Natural killer cell (primary cell): ENCODE data around the gene VWC2L. TPM values are rescaled to one million over a fixed set of nuclear protein-coding genes. Genes with fewer than 3 reads are reported as not detected.

Experiments used
- ATAC-seq, 3 donors: fragments of 150-1000 bp in 2 of 3; fragments of 200-7000 bp in 1 of 3; cut with Tn5 transposase; 1 replicate in 1 of 3; 2 replicates in 2 of 3; pipeline ENCODE4 v1.10.0; 2021; ENCODE audit warnings: mild to moderate bottlenecking in 2 of 3, moderate library complexity in 2 of 3
- DNase-seq, 2 donors: peaks; one replicate each; pipeline versions ENCODE4 v3.0.0 to v3.0.0-alpha.2; 2013 to 2021; ENCODE audit warnings: mixed read lengths in 1 of 2
- H3K27ac ChIP-seq: one replicate; pipeline ENCODE4 v1.5.1; 2013; ENCODE audit warnings: mild to moderate bottlenecking, low read length
- H3K27me3 ChIP-seq: one replicate; pipeline ENCODE4 v1.6.1; 2013; ENCODE audit warnings: low read length; ENCODE audit not compliant: control insufficient read depth, insufficient read depth
- H3K36me3 ChIP-seq: one replicate; pipeline ENCODE4 v1.6.1; 2013; ENCODE audit warnings: low read length; ENCODE audit not compliant: control insufficient read depth, insufficient read depth
- H3K4me1 ChIP-seq: one replicate; pipeline ENCODE4 v1.6.1; 2013; ENCODE audit warnings: low read length; ENCODE audit not compliant: control insufficient read depth, insufficient read depth
- H3K4me3 ChIP-seq: one replicate; pipeline ENCODE4 v1.5.1; 2013; ENCODE audit warnings: low read length
- H3K9me3 ChIP-seq: one replicate; pipeline ENCODE4 v1.6.1; 2013; ENCODE audit warnings: low read length; ENCODE audit not compliant: control insufficient read depth, insufficient read depth
- H3K27ac Mint-ChIP-seq, 2 donors: one replicate each; pipeline ENCODE4 v1.8.0; 2022; ENCODE audit warnings: mild to moderate bottlenecking in 2 of 2, mixed read lengths in 2 of 2, moderate library complexity in 1 of 2
- H3K27me3 Mint-ChIP-seq, 2 donors: one replicate each; pipeline ENCODE4 v1.8.0; 2022; ENCODE audit warnings: low read depth in 2 of 2, mixed read lengths in 2 of 2
- H3K36me3 Mint-ChIP-seq: one replicate; pipeline ENCODE4 v1.8.0; 2022; ENCODE audit warnings: mixed read lengths
- H3K4me1 Mint-ChIP-seq, 2 donors: one replicate each; pipeline ENCODE4 v1.8.0; 2022; ENCODE audit warnings: mixed read lengths in 2 of 2
- H3K4me3 Mint-ChIP-seq: one replicate; pipeline ENCODE4 v1.8.0; 2022; ENCODE audit warnings: mild to moderate bottlenecking, moderate library complexity, mixed read lengths
- H3K9me3 Mint-ChIP-seq, 2 donors: one replicate each; pipeline ENCODE4 v1.8.0; 2022; ENCODE audit warnings: mixed read lengths in 2 of 2
- WGBS: methylation state at CpG from one replicate; pipeline ENCODE4 v1.1.7; 2013; ENCODE audit warnings: missing lambda C conversion rate; ENCODE audit not compliant: insufficient coverage; 5-methylcytosine and 5-hydroxymethylcytosine counted together
- intact Hi-C: fragments of 100-400 bp; cut with micrococcal nuclease; formaldehyde crosslinking; loops from one replicate; pipeline ENCODE4 v1.14.2; 2022
- total RNA-seq, 4 donors: library from RNA; stranded (reverse); fragments of 120-200 nt in 1 of 4; gene quantifications; one replicate each; pipeline versions ENCODE4 v1.2.3 to v1.2.4, GENCODE V29; 2013 to 2022
- TF ChIP-seq, protein P1 (sequence below): fragments of 200-600 bp; IDR thresholded peaks from one replicate; pipeline ENCODE4 v1.8.0; 2022; ENCODE audit warnings: antibody characterized with exemption

Gene VWC2L
- total RNA-seq, 3 donors from 2014 or later (not counting 1 experiment from before 2014, with no cell fraction given), result not detected

DNA sequence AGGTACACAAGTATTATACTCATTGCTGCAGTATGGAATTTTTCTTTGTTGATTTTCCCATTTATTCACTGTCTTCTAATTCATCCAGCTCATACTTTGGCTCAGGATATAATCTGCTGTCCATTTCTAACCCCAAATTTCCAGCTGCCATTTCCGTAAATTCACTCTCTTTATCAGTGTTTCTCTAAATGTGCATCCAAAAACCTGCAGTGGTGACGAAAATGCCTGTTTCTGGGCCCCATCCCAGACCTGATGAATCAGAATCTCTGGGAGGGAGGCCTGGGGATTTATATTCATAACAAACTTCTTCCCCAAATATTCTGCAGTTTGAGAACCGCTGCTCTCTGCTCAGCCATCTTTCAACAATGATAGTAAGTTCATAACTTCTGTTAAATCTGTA is 86.6 kb downstream of the VWC2L start:
- TF ChIP-seq, protein P1, sequence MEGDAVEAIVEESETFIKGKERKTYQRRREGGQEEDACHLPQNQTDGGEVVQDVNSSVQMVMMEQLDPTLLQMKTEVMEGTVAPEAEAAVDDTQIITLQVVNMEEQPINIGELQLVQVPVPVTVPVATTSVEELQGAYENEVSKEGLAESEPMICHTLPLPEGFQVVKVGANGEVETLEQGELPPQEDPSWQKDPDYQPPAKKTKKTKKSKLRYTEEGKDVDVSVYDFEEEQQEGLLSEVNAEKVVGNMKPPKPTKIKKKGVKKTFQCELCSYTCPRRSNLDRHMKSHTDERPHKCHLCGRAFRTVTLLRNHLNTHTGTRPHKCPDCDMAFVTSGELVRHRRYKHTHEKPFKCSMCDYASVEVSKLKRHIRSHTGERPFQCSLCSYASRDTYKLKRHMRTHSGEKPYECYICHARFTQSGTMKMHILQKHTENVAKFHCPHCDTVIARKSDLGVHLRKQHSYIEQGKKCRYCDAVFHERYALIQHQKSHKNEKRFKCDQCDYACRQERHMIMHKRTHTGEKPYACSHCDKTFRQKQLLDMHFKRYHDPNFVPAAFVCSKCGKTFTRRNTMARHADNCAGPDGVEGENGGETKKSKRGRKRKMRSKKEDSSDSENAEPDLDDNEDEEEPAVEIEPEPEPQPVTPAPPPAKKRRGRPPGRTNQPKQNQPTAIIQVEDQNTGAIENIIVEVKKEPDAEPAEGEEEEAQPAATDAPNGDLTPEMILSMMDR, result no peak
- peaks cover 2% of the 10 kb centered on the region for H3K9me3 ChIP-seq
- no peak overlapping the region for H3K27ac ChIP-seq
- no peak overlapping the region for H3K4me3 ChIP-seq
- Mint-ChIP-seq H3K4me3 (no peak overlapping the region), H3K27ac (no peak overlapping the region), H3K4me1 (no peaks in the 10 kb centered on the region), H3K36me3 (no peaks in the 10 kb centered on the region), H3K27me3 (no peaks in the 10 kb centered on the region), H3K9me3 (peaks cover 3% of the 10 kb centered on the region in 2 donors)
- 44% methylated on average over 2 of the region's 3 CpGs for WGBS
- ATAC-seq (no peak), DNase-seq (no peak)
- H3K27me3 ChIP-seq, result no peaks in the 10 kb centered on the region
- no peaks in the 10 kb centered on the region for H3K4me1 ChIP-seq
- H3K36me3 ChIP-seq, result no peaks in the 10 kb centered on the region
- intact Hi-C loops, result no loop called here

DNA sequence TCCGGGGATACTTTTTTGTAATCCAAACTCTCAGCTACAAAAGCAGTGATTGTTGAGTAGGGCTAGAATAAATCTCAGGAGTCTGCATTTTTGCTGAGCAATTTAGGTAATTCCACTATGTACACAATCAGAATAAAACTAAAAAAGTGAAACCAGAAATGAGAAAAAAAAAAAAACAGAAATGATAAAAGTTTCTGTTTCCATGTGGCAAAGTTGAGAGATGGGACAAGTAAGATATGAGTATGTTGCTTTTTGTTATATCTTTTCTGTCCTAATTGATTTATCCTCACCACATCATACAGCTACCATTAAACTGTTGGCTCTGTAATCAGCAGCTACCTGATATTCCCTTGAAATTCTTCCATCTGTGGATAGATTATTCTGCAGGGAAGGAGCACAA is 92.7 kb downstream of the VWC2L start:
- Histone ChIP-seq H3K27ac (no peak overlapping the region), H3K27me3 (no peaks in the 10 kb centered on the region), H3K9me3 (no peaks in the 10 kb centered on the region), H3K36me3 (no peaks in the 10 kb centered on the region), H3K4me3 (no peak overlapping the region), H3K4me1 (no peaks in the 10 kb centered on the region)
- TF ChIP-seq, protein P1, result no peak
- H3K27ac Mint-ChIP-seq, result no peak overlapping the region
- H3K4me3 Mint-ChIP-seq, result no peak overlapping the region
- ATAC-seq (no peak), DNase-seq (no peak)
- H3K4me1 Mint-ChIP-seq, result no peaks in the 10 kb centered on the region
- intact Hi-C loops, result no loop called here
- H3K27me3 Mint-ChIP-seq, result no peaks in the 10 kb centered on the region
- peaks cover 2 to 7% of the 10 kb centered on the region in 2 donors for H3K9me3 Mint-ChIP-seq
- WGBS, result no CpG with 5 or more reads among the region's 1 CpG
- H3K36me3 Mint-ChIP-seq, result no peaks in the 10 kb centered on the region

DNA sequence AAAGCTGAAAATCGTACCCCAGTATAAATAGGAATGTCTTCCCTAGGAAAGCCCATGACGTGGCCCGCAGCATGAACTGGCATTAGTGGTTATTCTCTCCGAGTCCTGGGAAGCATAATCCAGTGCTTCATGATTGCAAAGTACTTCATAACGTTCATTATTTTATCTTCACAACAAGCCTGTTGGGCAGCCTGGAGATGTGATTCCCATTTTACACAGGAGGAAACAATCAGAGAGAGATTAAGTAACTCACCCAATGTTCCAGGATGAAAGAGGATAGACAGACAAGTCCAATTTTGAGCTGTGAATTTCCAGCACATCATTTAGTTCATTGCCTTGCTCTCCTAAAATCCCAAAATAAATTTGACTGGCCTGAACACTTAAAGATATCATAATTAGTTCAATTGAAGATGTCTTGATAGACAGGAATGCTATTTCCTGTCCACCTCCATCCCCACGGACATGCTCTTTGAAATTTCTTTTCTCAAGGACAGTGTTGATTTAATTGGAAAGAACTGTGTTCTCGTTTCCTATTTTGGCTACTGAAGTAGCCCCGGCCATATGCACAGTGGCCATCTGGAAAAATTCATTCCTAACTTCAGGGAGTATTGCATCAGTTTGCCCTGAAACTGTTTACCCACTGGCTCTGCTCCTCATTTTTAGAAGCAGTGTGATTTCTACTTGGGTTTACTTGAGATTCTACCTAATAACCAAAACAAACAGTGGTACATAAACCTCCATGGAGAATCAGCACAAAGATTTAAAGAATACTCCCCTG is 93.9 kb downstream of the VWC2L start:
- TF ChIP-seq, protein P1, result no peak
- 88% methylated on average over 8 of the region's 8 CpGs for WGBS

DNA sequence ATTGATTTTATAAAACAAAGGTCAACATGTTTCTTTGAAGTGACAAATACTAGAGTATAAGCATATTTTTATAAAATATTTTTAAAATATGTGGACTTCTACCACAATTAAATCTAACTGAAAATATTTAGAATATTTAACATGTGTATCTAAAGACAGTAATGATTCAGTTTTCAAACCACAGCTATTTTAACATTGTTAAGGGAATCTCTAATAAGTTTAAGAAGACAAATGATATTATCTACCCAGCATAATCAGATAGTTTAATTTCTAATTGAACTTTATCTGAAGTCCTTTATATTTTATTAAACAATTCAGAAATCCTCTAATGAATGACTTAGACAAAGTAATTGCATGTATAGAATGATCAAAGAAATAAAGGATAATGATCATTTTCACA is 96.2 kb downstream of the VWC2L start:
- Histone ChIP-seq H3K9me3 (no peaks in the 10 kb centered on the region), H3K4me1 (no peaks in the 10 kb centered on the region), H3K4me3 (no peak overlapping the region), H3K27ac (no peak overlapping the region), H3K27me3 (no peaks in the 10 kb centered on the region), H3K36me3 (no peaks in the 10 kb centered on the region)
- TF ChIP-seq, protein P1, result no peak
- ATAC-seq (no peak), DNase-seq (no peak)
- Mint-ChIP-seq H3K27ac (no peak overlapping the region), H3K27me3 (no peaks in the 10 kb centered on the region), H3K36me3 (no peaks in the 10 kb centered on the region), H3K4me1 (no peaks in the 10 kb centered on the region), H3K4me3 (no peak overlapping the region), H3K9me3 (peaks cover 4 to 7% of the 10 kb centered on the region in 2 donors)
- intact Hi-C loops, result no loop called here

More for the DNA sequence above, 93.9 kb downstream of the VWC2L start:
- H3K36me3 Mint-ChIP-seq, result no peaks in the 10 kb centered on the region
- no peaks in the 10 kb centered on the region for H3K4me1 Mint-ChIP-seq
- no peaks in the 10 kb centered on the region for H3K9me3 ChIP-seq
- no peaks in the 10 kb centered on the region for H3K4me1 ChIP-seq
- no peak overlapping the region for H3K4me3 ChIP-seq
- H3K27me3 ChIP-seq, result no peaks in the 10 kb centered on the region
- no peaks in the 10 kb centered on the region for H3K27me3 Mint-ChIP-seq
- peaks cover 4 to 8% of the 10 kb centered on the region in 2 donors for H3K9me3 Mint-ChIP-seq
- intact Hi-C loops, result no loop called here
- no peak overlapping the region for H3K27ac ChIP-seq
- no peaks in the 10 kb centered on the region for H3K36me3 ChIP-seq
- H3K4me3 Mint-ChIP-seq, result no peak overlapping the region
- H3K27ac Mint-ChIP-seq, result no peak overlapping the region
- no peak for ATAC-seq
- no peak for DNase-seq
